H1 (cell line): ENCODE measurements around the gene RNF130. TPM values are rescaled to one million over a fixed set of nuclear protein-coding genes. Genes with fewer than 3 reads are reported as not detected.

Experiments
- CTCF ChIA-PET: fragments of 300-600 bp; sonication (Branson Sonifier 250); formaldehyde crosslinking; loops from one replicate; lab custom pipeline; 2021; ENCODE audit not compliant: partially characterized antibody; lab: Charles Lee
- POLR2A ChIA-PET: fragments of 300-600 bp; sonication (Branson Sonifier 250); formaldehyde crosslinking; loops from one replicate; lab custom pipeline; 2021; ENCODE audit warnings: inconsistent platforms; ENCODE audit not compliant: partially characterized antibody; lab: Charles Lee
- DNase-seq, 2 experiments: peaks; one replicate each; pipeline versions ENCODE4 v3.0.0 to v3.0.0-alpha.2; 2010 to 2022; ENCODE audit warnings: low spot score in 2 of 2, low read depth in 1 of 2, mixed read lengths in 1 of 2
- FAIRE-seq: peaks from 2 replicates; lab custom pipeline; 2011; peaks lifted over from hg19 to GRCh38; lab: Jason Lieb, UNC
- H2AFZ ChIP-seq: 2 replicates; pipeline ENCODE4 v1.8.1; 2012; ENCODE audit warnings: low read length, inconsistent platforms
- H2AK5ac ChIP-seq: 2 replicates; pipeline ENCODE4 v1.6.1; 2013; ENCODE audit warnings: low read depth, low read length
- H2BK120ac ChIP-seq: replicated peaks from 2 replicates; pipeline ENCODE3; 2013; ENCODE audit warnings: low read depth, low read length, inconsistent platforms
- H2BK12ac ChIP-seq: 2 replicates; pipeline ENCODE4 v1.6.1; 2013; ENCODE audit warnings: low read depth, low read length
- H2BK15ac ChIP-seq: 2 replicates; pipeline ENCODE4 v1.6.1; 2013; ENCODE audit warnings: low read length
- H2BK20ac ChIP-seq: 2 replicates; pipeline ENCODE4 v1.6.1; 2013; ENCODE audit warnings: low read length
- H2BK5ac ChIP-seq: 2 replicates; pipeline ENCODE4 v1.6.1; 2013; ENCODE audit warnings: low read depth, low read length
- H3K14ac ChIP-seq: 2 replicates; pipeline ENCODE4 v1.6.1; 2013; ENCODE audit warnings: inconsistent platforms; ENCODE audit not compliant: insufficient read length
- H3K18ac ChIP-seq: 2 replicates; pipeline ENCODE4 v1.6.1; 2013; ENCODE audit warnings: low read length; ENCODE audit errors: extremely low read depth
- H3K23ac ChIP-seq: 2 replicates; pipeline ENCODE4 v1.6.1; 2013; ENCODE audit warnings: inconsistent platforms; ENCODE audit not compliant: insufficient read length
- H3K23me2 ChIP-seq: 2 replicates; pipeline ENCODE4 v1.6.1; 2013; ENCODE audit warnings: low read depth, low read length
- H3K27ac ChIP-seq: 2 replicates; pipeline ENCODE4 v1.6.1; 2011; ENCODE audit warnings: low read depth, low read length, inconsistent platforms
- H3K27me3 ChIP-seq, 4 experiments: replicated peaks in 1 of 4; 1 replicate in 1 of 4; 2 replicates in 3 of 4; pipeline versions ENCODE4 v1.6.1 to v1.8.1; 2011 to 2013; ENCODE audit warnings: low read length in 3 of 4, mild to moderate bottlenecking in 3 of 4, inconsistent platforms in 2 of 4, mixed read lengths in 2 of 4, moderate library complexity in 1 of 4; ENCODE audit not compliant: control insufficient read depth in 3 of 4, insufficient read depth in 3 of 4; ENCODE audit errors: extremely low read depth in 1 of 4
- H3K36me3 ChIP-seq, 4 experiments: 2 replicates each; pipeline versions ENCODE4 v1.6.1 to v1.8.1; 2011 to 2013; ENCODE audit warnings: mild to moderate bottlenecking in 4 of 4, low read length in 3 of 4, moderate library complexity in 2 of 4, control low read depth in 1 of 4, inconsistent platforms in 1 of 4; ENCODE audit not compliant: insufficient read depth in 4 of 4, control insufficient read depth in 2 of 4
- H3K4ac ChIP-seq: replicated peaks from 2 replicates; pipeline ENCODE3; 2013; ENCODE audit warnings: low read length, low read depth, mixed read lengths, inconsistent platforms; ENCODE audit not compliant: insufficient read length
- H3K4me1 ChIP-seq, 4 experiments: replicated peaks in 1 of 4; 1 replicate in 1 of 4; 2 replicates in 3 of 4; pipeline versions ENCODE4 v1.6.1 to v1.8.1; 2011 to 2013; ENCODE audit warnings: low read length in 3 of 4, inconsistent platforms in 2 of 4, mixed read lengths in 1 of 4; ENCODE audit not compliant: insufficient read depth in 4 of 4, control insufficient read depth in 3 of 4
- H3K4me2 ChIP-seq, 2 experiments: 2 replicates each; pipeline versions ENCODE4 v1.6.1 to v1.8.1; 2011 to 2013; ENCODE audit warnings: low read depth in 2 of 2, low read length in 2 of 2, control low read depth in 1 of 2, inconsistent platforms in 1 of 2, mild to moderate bottlenecking in 1 of 2; ENCODE audit not compliant: insufficient read depth in 1 of 2
- H3K4me3 ChIP-seq, 4 experiments: fragments of 200-600, 300-600 bp in 1 of 4; sonication (generic), shearing (Covaris generic), sonication (Bioruptor Twin) in 1 of 4; 2 replicates each; pipeline versions ENCODE4 v1.5.1 to v1.8.1; 2011 to 2016; ENCODE audit warnings: low read length in 4 of 4, low read depth in 3 of 4, control low read depth in 2 of 4, inconsistent platforms in 2 of 4, mild to moderate bottlenecking in 2 of 4, mixed read lengths in 1 of 4, moderate library complexity in 1 of 4; ENCODE audit not compliant: insufficient read depth in 2 of 4; ENCODE audit errors: extremely low read depth in 1 of 4
- H3K56ac ChIP-seq: replicated peaks from 2 replicates; pipeline ENCODE3; 2013; ENCODE audit warnings: low read depth, mild to moderate bottlenecking, mixed read lengths, low read length, inconsistent platforms; ENCODE audit not compliant: insufficient read length
- H3K79me1 ChIP-seq: 2 replicates; pipeline ENCODE4 v1.6.1; 2013; ENCODE audit warnings: low read depth, low read length, control low read depth
- H3K79me2 ChIP-seq, 2 experiments: 2 replicates each; pipeline versions ENCODE4 v1.6.1 to v1.8.1; 2012 to 2013; ENCODE audit warnings: low read length in 2 of 2, mild to moderate bottlenecking in 2 of 2, inconsistent platforms in 1 of 2; ENCODE audit not compliant: insufficient read depth in 2 of 2, control insufficient read depth in 1 of 2
- H3K9ac ChIP-seq, 4 experiments: replicated peaks in 1 of 4; 1 replicate in 1 of 4; 2 replicates in 3 of 4; pipeline versions ENCODE4 v1.6.1 to v1.8.1; 2011 to 2013; ENCODE audit warnings: low read depth in 3 of 4, low read length in 3 of 4, control low read depth in 2 of 4, mild to moderate bottlenecking in 2 of 4, moderate library complexity in 2 of 4, inconsistent platforms in 1 of 4; ENCODE audit errors: extremely low read depth in 1 of 4
- H3K9me3 ChIP-seq, 2 experiments: 2 replicates each; pipeline versions ENCODE4 v1.6.1 to v1.8.1; 2012 to 2013; ENCODE audit warnings: mild to moderate bottlenecking in 2 of 2, moderate library complexity in 2 of 2, control low read depth in 1 of 2, inconsistent platforms in 1 of 2, low read depth in 1 of 2, low read length in 1 of 2, mixed read lengths in 1 of 2; ENCODE audit not compliant: insufficient read depth in 2 of 2
- H4K20me1 ChIP-seq, 2 experiments: replicated peaks in 1 of 2; 2 replicates each; pipeline versions ENCODE3 to v1.8.1; 2011 to 2013; ENCODE audit warnings: inconsistent platforms in 2 of 2, low read length in 2 of 2, mild to moderate bottlenecking in 1 of 2; ENCODE audit not compliant: insufficient read depth in 2 of 2, control insufficient read depth in 1 of 2
- H4K5ac ChIP-seq: 2 replicates; pipeline ENCODE4 v1.6.1; 2013; ENCODE audit warnings: low read length, low read depth, mixed read lengths, inconsistent platforms; ENCODE audit not compliant: insufficient read length
- H4K8ac ChIP-seq: 2 replicates; pipeline ENCODE4 v1.8.0; 2013; ENCODE audit warnings: mild to moderate bottlenecking, moderate library complexity, low read length, inconsistent platforms; ENCODE audit not compliant: insufficient read depth; ENCODE audit errors: extremely low read depth
- H4K91ac ChIP-seq: replicated peaks from 2 replicates; pipeline ENCODE3; 2013; ENCODE audit warnings: low read length, mixed read lengths, inconsistent platforms; ENCODE audit not compliant: insufficient read length
- CHD2 ChIP-seq: IDR thresholded peaks from 2 replicates; pipeline ENCODE4 v1.6.1; 2012; ENCODE audit warnings: low read length, improper control_type of control experiment
- NANOG ChIP-seq: IDR thresholded peaks from 2 replicates; pipeline ENCODE4 v1.6.1; 2011; ENCODE audit warnings: low read length, low read depth, mild to moderate bottlenecking, inconsistent platforms; ENCODE audit not compliant: insufficient read depth, poor library complexity, severe bottlenecking
- WGBS, 2 experiments: shearing (Covaris generic) in 1 of 2; methylation state at CpG; one replicate each; pipeline versions ENCODE4 v1.1.6 to v1.1.7; 2013 to 2015; ENCODE audit warnings: low lambda C conversion rate in 2 of 2, mixed read lengths in 2 of 2, inconsistent platforms in 1 of 2, low coverage in 1 of 2, missing lambda C conversion rate in 1 of 2; ENCODE audit not compliant: insufficient replicate concordance in 2 of 2, insufficient coverage in 1 of 2, insufficient read length in 1 of 2; ENCODE audit errors: extremely low coverage in 1 of 2, missing lambda C conversion rate in 1 of 2; 5-methylcytosine and 5-hydroxymethylcytosine counted together
- polyA plus RNA-seq, 7 experiments: library from polyadenylated mRNA; depleted of rRNA in 3 of 7; stranded (reverse) in 5 of 7; unstranded in 2 of 7; fragments of >200 nt in 5 of 7; fragments of 200-250 nt in 2 of 7; gene quantifications; 1 replicate in 5 of 7; 2 replicates in 1 of 7; 4 replicates in 1 of 7; pipeline versions ENCODE4 v1.2.1 to v1.2.3, GENCODE V29; 2011 to 2013; ENCODE audit warnings: missing spikeins in 2 of 7, mixed read lengths in 2 of 7
- total RNA-seq: library from RNA; stranded (reverse); fragmentation: NEBNext Ultra II Directional; extraction: Animal tissue kit (Norgen Biotek cat#: 25700); gene quantifications from 2 replicates; pipeline ENCODE4 v1.2.1, GENCODE V29; 2021
- TF ChIP-seq, protein P1 (sequence below): IDR thresholded peaks from 2 replicates; pipeline ENCODE4 v1.6.1; 2012; ENCODE audit warnings: inconsistent platforms

RNF130 gene
- total and polyA plus RNA-seq, 2 of the 8 experiments (the other 6 are each of a cell fraction or from before 2014, with no cell fraction given), result 65.1 to 70.0 TPM

DNA sequence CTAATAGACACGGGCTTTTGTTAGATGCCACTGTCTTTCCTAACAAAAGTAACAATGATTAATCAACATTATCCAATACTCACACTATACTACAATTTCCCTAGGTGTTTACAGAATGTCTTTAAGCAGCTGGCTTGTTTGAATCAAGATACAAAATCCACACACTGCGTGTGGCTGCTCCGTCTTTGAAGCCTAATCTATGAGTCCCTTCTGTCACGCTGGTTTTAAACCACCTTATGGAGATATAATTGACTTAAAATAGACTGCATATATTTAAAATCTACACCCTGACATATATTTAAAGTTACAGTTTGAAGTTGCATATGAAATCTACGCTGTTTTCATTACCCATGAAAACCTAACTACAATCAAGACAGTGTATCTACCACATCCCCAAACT is 89.9 kb downstream of the RNF130 start:
- H2BK20ac ChIP-seq, result no peak overlapping the region
- no peak overlapping the region for H2BK5ac ChIP-seq
- no peak overlapping the region for H3K4me3 ChIP-seq
- H3K4me1 ChIP-seq, result no peaks in the 10 kb centered on the region
- CTCF ChIA-PET, result interaction anchor here (1.1 kb wide), 1 partner anchor 10 kb away, joined by 4 read pairs; no protein-coding TSS in a partner anchor
- no peak overlapping the region for H2BK12ac ChIP-seq
- no peak overlapping the region for H3K56ac ChIP-seq
- no peak overlapping the region for H3K27ac ChIP-seq
- H3K9ac ChIP-seq, result no peak overlapping the region
- DNase-seq (no peak), FAIRE-seq (no peak)
- H3K79me1 ChIP-seq, result peaks cover 2% of the 10 kb centered on the region; the same call in 1 of the 2 replicates
- no peak overlapping the region for H3K4me2 ChIP-seq
- no peak overlapping the region for H2AK5ac ChIP-seq
- H3K18ac ChIP-seq, result no peak overlapping the region
- H4K20me1 ChIP-seq, result peaks cover 0 to 2% of the 10 kb centered on the region in 2 experiments
- POLR2A ChIA-PET, result interaction anchor here (1.0 kb wide), 1 partner anchor 102 kb away, joined by 3 read pairs; no protein-coding TSS in a partner anchor
- H3K79me2 ChIP-seq, result no peaks in the 10 kb centered on the region
- no peak overlapping the region for H4K91ac ChIP-seq
- peaks cover 5 to 34% (median 19%) of the 10 kb centered on the region in 4 experiments; a peak in 7 of 8 replicates for H3K36me3 ChIP-seq
- WGBS, 2 experiments, result 89% methylated on average over 5 of the region's 5 CpGs; no CpG with 5 or more reads in 1 of the 2 experiments
- H3K27me3 ChIP-seq, result no peaks in the 10 kb centered on the region
- no peak overlapping the region for H2BK15ac ChIP-seq
- H3K9me3 ChIP-seq, result no peaks in the 10 kb centered on the region
- no peak overlapping the region for H2AFZ ChIP-seq
- no peak overlapping the region for H2BK120ac ChIP-seq
- no peak overlapping the region for H3K14ac ChIP-seq
- H3K4ac ChIP-seq, result no peak overlapping the region
- H4K8ac ChIP-seq, result no peak overlapping the region
- H3K23me2 ChIP-seq, result no peaks in the 10 kb centered on the region
- H4K5ac ChIP-seq, result no peak overlapping the region
- H3K23ac ChIP-seq, result no peak overlapping the region
- TF ChIP-seq CHD2 (no peak), NANOG (no peak)
- TF ChIP-seq, protein P1, sequence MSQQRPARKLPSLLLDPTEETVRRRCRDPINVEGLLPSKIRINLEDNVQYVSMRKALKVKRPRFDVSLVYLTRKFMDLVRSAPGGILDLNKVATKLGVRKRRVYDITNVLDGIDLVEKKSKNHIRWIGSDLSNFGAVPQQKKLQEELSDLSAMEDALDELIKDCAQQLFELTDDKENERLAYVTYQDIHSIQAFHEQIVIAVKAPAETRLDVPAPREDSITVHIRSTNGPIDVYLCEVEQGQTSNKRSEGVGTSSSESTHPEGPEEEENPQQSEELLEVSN, result no peak
- TF ChIP-seq, all 59 proteins: peak for 0
